GM19397 (cell line): ENCODE results near the gene H6PD.

Experiments
- ATAC-seq: cut with Tn5 transposase; IDR thresholded peaks from one replicate; pipeline ENCODE4 v1.9.1; 2021; ENCODE audit warnings: mild to moderate bottlenecking, moderate library complexity; ENCODE audit not compliant: unreplicated experiment

Gene H6PD

DNA sequence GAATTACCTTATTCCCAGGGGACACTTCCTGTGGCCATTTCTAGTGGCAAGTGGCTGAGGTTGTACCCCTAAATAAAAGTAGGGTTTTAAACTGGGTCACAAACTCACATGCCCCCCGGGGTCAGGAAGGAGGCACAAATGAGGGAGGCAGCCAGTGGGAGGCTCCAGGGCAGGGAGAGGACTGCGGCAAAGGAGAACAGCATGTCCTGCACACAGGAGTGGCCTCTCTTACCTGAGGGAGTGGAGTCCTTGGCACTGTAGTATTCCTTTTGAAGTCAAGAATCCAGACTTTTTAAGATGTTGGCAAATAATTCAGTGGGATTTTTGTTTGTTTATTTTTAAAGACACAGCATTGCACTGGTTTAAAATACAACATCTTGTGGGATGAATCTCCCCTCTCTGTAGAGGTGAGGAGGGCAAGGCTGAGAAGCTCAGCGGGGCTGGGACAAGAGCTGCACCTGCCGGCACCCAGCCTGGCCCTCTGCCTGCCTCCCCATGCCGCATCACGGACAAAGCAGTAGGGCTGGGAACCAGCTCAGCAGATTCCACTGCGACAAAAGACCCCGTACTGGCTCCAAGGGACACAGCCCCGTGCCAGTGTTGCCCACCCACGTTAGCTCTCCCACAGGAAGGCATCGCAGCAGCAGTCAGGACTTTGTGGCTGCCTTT, 80.3 kb downstream of the H6PD start:
- ATAC-seq, result no peak

DNA sequence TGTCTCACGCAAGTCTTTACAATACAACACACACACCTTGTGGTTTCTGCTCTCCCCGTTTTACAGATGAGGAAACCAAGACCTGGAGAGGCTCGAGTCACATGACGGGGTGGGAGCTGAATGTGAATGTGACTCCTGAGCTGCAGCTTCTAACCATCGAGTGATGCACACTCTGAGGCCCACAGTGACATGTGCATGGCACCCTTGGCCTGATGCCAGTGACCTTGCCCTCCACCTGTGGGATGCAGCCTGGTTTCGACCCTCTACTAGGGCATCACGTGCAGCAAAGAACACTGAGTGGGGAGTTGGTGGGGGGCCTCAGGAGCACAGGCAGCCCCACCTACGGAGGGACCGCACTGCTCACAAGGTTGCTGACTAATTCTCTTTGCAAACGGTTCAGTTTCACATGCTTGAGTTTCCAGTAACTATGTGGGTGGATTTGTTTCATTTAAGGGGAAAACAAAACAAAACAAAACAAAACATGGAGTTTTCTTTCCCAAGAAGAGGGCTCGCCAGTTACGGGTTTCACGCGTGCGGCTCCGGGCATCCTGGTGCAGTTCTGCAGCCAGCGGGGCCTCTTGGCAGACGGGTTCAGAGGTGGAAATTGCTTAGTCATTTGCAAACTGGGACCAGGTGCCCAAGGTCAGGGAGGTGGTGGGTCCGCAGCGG, 81.0 kb downstream of the H6PD start:
- no peak for ATAC-seq

DNA sequence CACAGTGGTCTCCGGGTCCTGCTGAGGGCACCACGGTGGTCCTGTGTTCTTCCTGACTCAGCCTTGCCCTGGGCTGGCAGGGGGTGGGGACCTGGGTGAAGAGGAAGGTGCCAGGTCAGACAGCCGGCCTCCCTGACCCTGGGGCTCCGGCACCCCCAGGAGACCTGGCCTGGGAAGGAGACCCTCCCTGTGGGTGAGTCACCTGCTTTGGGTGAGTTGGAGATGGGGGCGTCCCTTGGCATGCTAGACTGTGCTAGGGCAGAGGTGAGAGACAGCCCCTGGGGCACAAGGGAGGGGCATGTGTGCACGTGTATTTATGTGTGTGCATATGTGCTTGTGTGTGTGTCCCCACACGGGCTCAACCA, 81.5 kb downstream of the H6PD start:
- ATAC-seq, result no peak

DNA sequence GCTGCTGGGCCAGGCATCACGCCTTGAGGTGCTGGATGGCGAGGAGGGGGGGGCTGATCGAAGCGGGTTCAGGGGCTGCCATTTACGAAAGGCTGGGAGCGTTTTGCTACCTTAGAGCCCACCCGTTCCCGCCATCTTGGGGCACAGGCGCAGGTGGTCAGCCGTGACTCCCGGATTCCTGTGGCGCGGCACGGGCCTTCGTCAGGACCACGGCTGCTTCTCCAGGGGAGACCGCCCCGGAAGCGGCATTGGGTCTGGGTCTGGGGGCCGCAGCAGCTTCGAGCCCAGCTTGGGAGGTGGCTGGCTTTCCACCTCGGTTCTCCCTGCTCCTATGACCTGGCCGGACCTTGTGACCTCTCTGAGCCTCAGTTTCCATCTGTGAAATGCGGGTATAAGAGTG, 81.9 kb downstream of the H6PD start:
- ATAC-seq, result no peak

DNA sequence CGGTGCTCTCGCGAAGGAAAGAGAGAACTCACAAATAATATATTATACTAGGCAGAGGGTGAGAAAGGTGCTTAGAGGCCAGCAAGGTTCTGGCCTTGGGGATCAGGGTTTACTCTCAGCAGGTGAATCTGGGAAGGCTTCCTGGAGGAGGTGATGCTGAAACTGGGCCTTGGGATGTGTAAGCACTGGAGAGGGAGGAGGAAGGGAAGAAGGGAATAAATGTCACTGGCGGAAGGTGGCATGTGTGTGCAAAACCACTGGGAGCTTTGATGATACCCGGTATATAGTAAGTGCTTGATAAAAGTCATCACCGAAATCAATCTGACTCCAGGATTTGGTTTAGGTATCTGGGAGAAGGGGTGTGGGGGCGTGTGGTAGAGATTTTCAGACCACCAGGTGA, 82.5 kb downstream of the H6PD start:
- no peak for ATAC-seq

DNA sequence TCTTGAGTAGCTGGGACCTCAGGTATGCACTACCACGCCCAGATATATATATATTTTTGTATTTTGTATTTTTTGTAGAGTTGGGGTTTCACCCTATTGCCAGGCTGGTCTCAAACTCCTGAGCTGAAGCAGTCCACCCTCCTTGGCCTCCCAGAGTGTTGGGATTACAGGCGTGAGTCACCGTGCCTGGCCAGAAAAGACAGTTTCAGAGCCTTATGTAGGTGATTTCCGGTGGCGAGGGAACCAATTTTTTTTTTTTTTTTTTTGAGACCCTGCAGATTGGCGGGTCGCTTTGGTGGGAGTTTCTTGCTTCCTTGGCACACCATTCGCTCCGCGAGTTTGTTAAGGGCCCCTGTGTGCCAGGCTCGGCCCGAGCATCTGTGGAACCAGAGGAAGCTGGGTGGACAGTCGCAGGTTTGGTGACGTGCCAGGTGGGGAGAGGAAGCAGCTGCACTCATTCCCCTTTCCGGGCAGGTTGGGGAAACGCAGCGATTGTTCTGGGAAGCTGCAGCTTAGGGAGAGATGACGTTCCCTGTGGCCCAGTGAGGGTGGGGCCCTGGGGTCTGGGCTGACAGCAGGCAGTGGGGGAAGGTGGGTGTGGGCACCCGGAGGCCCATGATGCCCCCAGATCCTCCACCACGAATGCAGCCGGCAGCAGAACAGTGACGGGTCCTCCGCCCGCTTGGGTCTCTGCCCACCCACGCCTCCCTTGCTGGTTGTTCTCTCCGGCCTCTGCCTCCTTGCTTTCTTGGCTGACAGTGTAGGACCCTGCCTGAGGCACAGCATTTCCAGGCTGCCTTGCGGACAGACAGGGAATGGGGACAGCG, 83.2 kb downstream of the H6PD start:
- no peak for ATAC-seq

DNA sequence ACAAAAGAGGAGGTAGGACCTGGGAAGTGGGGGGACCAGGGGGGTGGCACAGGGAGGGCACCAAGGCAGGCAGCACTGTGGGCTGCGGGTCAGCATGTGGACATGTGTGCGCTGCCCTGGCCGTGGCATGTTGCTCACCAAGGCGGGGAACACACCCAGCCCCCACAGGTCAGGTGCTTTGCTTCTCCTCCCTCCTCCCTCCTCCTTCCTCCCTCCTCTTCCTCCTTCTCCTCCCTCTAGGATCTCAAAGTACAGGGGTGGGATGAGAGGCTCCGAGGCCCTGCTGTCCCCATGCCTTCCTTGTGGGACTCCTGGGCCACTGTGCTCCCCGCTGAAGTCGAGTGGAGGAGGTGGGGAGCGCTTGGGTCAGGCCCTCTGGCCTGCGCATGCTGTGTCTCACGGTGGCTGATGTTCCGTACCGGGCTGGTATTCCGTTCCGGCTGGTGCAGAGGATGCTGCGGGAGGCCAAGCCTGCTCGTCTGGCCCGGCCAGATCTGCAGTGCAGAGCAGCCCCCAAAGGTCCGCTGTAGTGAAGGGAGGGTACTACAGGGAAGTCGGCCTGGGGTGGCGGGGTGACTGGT, 84.7 kb downstream of the H6PD start:
- no peak for ATAC-seq

DNA sequence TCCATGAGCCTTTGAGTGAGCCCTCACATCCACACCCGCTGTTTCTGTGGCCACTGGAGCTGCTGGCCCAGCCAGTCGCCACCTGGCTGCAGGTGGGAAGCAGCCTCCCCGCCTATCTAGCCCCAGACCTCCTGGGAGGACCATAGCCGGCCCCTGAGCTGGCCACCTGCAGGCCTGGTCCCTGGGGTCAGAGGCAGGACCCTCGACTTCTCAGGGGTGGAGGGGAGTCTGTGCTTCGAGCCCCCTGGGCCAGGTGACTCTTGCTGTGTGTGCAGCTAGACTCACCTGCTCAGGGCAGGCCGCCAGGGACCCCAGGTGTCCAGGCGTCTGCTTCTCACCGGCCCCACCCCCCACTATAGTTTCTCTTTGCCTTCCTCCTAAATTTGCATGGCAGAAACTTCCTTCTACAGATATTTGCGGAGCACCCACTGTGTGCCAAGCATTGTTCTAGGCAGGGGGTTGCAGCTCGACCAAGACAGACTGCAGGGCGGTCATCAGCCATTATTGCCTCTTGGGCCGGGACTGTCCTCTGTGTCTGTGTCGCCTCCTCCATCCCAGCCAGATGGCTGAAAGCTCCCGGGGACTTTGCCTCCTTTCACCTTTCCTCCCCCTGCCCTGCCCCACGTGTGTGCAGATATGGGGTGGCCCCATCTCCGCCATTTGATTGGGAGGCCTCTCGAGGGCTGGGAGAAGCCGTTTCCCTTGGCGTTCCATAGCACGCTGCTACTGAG, 85.4 kb downstream of the H6PD start:
- ATAC-seq, result no peak
